ENCODE data around the gene GPR37.

- TF ChIP-seq CTCF (conservative IDR thresholded peaks at IDR 0.05), result no peak
- TF ChIP-seq EZH2 (IDR thresholded peaks at IDR 0.05; ENCODE audit: low read depth), result no peak
Observed at GRCh38 chr7:124768525-124768924, 2.9 kb upstream of the GPR37 start.

All from PC-9 (cell line).